Suprapubic skin (tissue), 4 donors: ENCODE measurements around the gene NCAN.

Experiments
- EP300 ChIP-seq: sonication (generic); formaldehyde crosslinking; IDR thresholded peaks from one replicate; pipeline ENCODE4 v1.6.1; 2017; ENCODE audit warnings: antibody characterized with exemption
- POLR2A ChIP-seq, 2 donors: fragments of 450-650 bp; IDR thresholded peaks; one replicate each; pipeline ENCODE4 v1.6.1; 2017; ENCODE audit warnings: antibody characterized with exemption in 2 of 2, mild to moderate bottlenecking in 2 of 2, moderate library complexity in 2 of 2
- POLR2AphosphoS5 ChIP-seq, 3 donors: sonication (generic); formaldehyde crosslinking; IDR thresholded peaks; one replicate each; pipeline ENCODE4 v1.6.1; 2017; ENCODE audit warnings: antibody characterized with exemption in 3 of 3
- TF ChIP-seq, protein P1 (sequence below), 2 donors: fragments of 200-600 bp in 1 of 2; fragments of 450-650 bp in 1 of 2; sonication (generic) in 1 of 2; IDR thresholded peaks; one replicate each; pipeline ENCODE4 v1.5.1; 2016 to 2019; ENCODE audit warnings: antibody characterized with exemption in 2 of 2, mild to moderate bottlenecking in 1 of 2, moderate library complexity in 1 of 2

DNA sequence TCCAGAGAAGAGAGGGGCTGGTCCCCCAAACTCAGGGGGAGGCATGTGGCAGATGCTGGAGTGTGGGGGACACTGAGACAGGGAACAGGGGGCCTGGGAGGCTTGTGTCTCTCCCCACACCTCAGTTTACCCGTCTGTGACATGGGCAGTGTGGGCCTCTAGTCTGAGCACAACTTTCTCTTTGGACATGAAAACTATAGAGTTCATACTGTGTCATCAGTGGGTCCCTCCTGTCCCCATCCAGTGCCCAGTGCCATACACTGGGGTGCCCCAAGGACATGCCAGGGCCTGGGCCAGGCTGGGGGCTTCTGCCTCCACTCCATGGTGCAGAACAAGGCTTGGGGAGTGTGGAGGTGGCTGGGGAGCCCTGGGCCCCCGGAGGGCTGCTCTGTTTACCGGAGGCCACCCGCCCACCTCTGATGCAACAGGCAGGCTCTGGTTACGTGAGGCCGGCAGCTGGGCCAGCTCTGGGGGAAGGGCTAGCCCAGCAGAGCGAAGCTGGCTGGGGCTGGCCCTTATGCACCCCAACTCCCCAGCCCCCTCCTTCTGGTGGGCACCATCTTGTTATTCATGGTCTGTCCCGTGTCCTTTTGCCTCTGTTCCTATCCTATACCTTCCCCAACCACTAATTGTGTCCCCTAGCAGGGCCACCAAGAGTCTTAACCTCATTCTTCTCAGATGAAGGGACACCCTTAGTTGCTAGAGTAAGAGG lies 39.8 kb upstream of the NCAN start:
- no peak for TF ChIP-seq POLR2AphosphoS5 (IDR thresholded peaks at IDR 0.05)
- no peak for TF ChIP-seq POLR2A (IDR thresholded peaks at IDR 0.05)
- TF ChIP-seq, protein P1, sequence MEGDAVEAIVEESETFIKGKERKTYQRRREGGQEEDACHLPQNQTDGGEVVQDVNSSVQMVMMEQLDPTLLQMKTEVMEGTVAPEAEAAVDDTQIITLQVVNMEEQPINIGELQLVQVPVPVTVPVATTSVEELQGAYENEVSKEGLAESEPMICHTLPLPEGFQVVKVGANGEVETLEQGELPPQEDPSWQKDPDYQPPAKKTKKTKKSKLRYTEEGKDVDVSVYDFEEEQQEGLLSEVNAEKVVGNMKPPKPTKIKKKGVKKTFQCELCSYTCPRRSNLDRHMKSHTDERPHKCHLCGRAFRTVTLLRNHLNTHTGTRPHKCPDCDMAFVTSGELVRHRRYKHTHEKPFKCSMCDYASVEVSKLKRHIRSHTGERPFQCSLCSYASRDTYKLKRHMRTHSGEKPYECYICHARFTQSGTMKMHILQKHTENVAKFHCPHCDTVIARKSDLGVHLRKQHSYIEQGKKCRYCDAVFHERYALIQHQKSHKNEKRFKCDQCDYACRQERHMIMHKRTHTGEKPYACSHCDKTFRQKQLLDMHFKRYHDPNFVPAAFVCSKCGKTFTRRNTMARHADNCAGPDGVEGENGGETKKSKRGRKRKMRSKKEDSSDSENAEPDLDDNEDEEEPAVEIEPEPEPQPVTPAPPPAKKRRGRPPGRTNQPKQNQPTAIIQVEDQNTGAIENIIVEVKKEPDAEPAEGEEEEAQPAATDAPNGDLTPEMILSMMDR (IDR thresholded peaks at IDR 0.05) = no peak
- TF ChIP-seq EP300 = no peak
